Pancreas (tissue), 10 donors: ENCODE data around the gene TPM4. TPM values are rescaled to one million over a fixed set of nuclear protein-coding genes. Genes with fewer than 3 reads are reported as not detected.

Experiments used
- ATAC-seq, 4 donors: fragments of 200-7000 bp; cut with Tn5 transposase; one replicate each; pipeline versions ENCODE4 v1.8.0 to v1.9.1; 2020; ENCODE audit warnings: mild to moderate bottlenecking in 4 of 4, moderate library complexity in 4 of 4
- DNase-seq, 6 donors: peaks; one replicate each; pipeline ENCODE4 v3.0.0-alpha.2; 2020
- FAIRE-seq: peaks from 2 replicates; lab custom pipeline; 2012; peaks lifted over from hg19 to GRCh38; lab: Jason Lieb, UNC
- H3K27ac ChIP-seq, 4 donors: fragments of 200-600 bp; sonication (generic); 1 replicate in 3 of 4; 2 replicates in 1 of 4; pipeline versions ENCODE4 v1.5.0 to v1.8.0; 2020
- H3K27me3 ChIP-seq, 4 donors: fragments of 200-600 bp; one replicate each; pipeline ENCODE4 v1.8.0; 2021
- H3K36me3 ChIP-seq, 3 donors: fragments of 200-600 bp; sonication (generic) in 1 of 3; one replicate each; pipeline versions ENCODE4 v1.5.0 to v1.8.0; 2020 to 2021
- H3K4me1 ChIP-seq, 3 donors: fragments of 200-600 bp; one replicate each; pipeline ENCODE4 v1.8.0; 2021
- H3K4me3 ChIP-seq, 4 donors: fragments of 200-600 bp; sonication (generic) in 2 of 4; one replicate each; pipeline versions ENCODE4 v1.5.0 to v1.8.0; 2020 to 2021
- H3K9me3 ChIP-seq, 4 donors: fragments of 200-600 bp; one replicate each; pipeline ENCODE4 v1.8.0; 2021
- CTCF ChIP-seq, 4 donors: fragments of 200-600 bp; sonication (generic) in 3 of 4; IDR thresholded peaks; one replicate each; pipeline versions ENCODE4 v1.5.0 to v1.8.0; 2021; ENCODE audit warnings: antibody characterized with exemption in 4 of 4
- WGBS, 2 donors: extraction: QIAGEN DNeasy Blood & Tissue Kit; methylation state at CpG; one replicate each; pipeline ENCODE4 v1.1.7; 2013; 5-methylcytosine and 5-hydroxymethylcytosine counted together
- intact Hi-C, 3 donors: fragments of 100-400 bp; cut with DNase I; formaldehyde crosslinking; loops; one replicate each; pipeline versions ENCODE4 v1.11.1 to v1.14.2; 2022
- polyA plus RNA-seq, 2 donors: library from polyadenylated mRNA; stranded (reverse); fragments of 200-250 nt; gene quantifications; one replicate each; pipeline ENCODE4 v1.2.3, GENCODE V29; 2013
- total RNA-seq, 6 donors: library from RNA; stranded (reverse); fragmentation: NEBNext Ultra II Directional in 4 of 6; extraction: Animal tissue kit (Norgen Biotek cat#: 25700) in 4 of 6; gene quantifications; one replicate each; pipeline versions ENCODE4 v1.2.1 to v1.2.4, GENCODE V29; 2021 to 2023
- donor health status: healthy with polysubstance abuse.
- donor health status: DM: no; HTN: no; CAD: no; lungs with moderate emphysema.
- donor health status: DM: no; HTN: no; CAD: no.
- donor health status: control.
- donor health status: control.
- donor health status: Bipolar disorder and iron deficiency.
- donor health status: DM: yes; HTN: yes; CAD: no.
- donor health status: DM: no; HTN: no; CAD: no.
- donor health status: DM: no; HTN: no; CAD: no.
- donor health status: DM: yes; HTN: yes; CAD: no.

TPM4 gene
- total and polyA plus RNA-seq, 8 donors = 36.8 to 161 (median 79.6) TPM

- peaks cover 0 to 8% (median under 1%) of the 10 kb centered on the region in 3 donors for H3K36me3 ChIP-seq
- FAIRE-seq (no peak), DNase-seq (peak in 1 of 6 donors; percentile 4), ATAC-seq (no peak)
- no peak overlapping the region for H3K27ac ChIP-seq
- 88 to 96% methylated on average over 3 of the region's 3 CpGs for WGBS, 2 donors
- H3K4me1 ChIP-seq = peaks cover 9 to 20% (median 11%) of the 10 kb centered on the region in 3 donors
- TF ChIP-seq CTCF (IDR thresholded peaks at IDR 0.05) = no peak
- intact Hi-C loops = no loop called here
- no peaks in the 10 kb centered on the region for H3K27me3 ChIP-seq
- no peak overlapping the region for H3K4me3 ChIP-seq
- no peaks in the 10 kb centered on the region for H3K9me3 ChIP-seq
Measured at GRCh38 chr19:16113727-16114126, 37.4 kb downstream of the TPM4 start.

- Histone ChIP-seq H3K4me1 (peaks cover 9 to 20% (median 11%) of the 10 kb centered on the region in 3 donors), H3K27ac (no peak overlapping the region), H3K36me3 (peaks cover 0 to 22% (median 3%) of the 10 kb centered on the region in 3 donors), H3K9me3 (no peaks in the 10 kb centered on the region), H3K4me3 (no peak overlapping the region), H3K27me3 (no peaks in the 10 kb centered on the region)
- DNase-seq = peak in 1 of 6 donors; percentile 26
- intact Hi-C loops = no loop called here
- TF ChIP-seq CTCF (IDR thresholded peaks at IDR 0.05) = no peak
- ATAC-seq = no peak
- no peak for FAIRE-seq
- 78 to 83% methylated on average over 9 of the region's 9 CpGs for WGBS, 2 donors
Measured at GRCh38 chr19:16115301-16116039, 39.2 kb downstream of the TPM4 start.

- intact Hi-C loops = no loop called here
- no peak overlapping the region for H3K27ac ChIP-seq
- H3K4me1 ChIP-seq = peaks cover 5 to 20% (median 11%) of the 10 kb centered on the region in 3 donors
- FAIRE-seq (no peak), ATAC-seq (no peak), DNase-seq (no peak)
- H3K36me3 ChIP-seq = peaks cover 0 to 26% (median 3%) of the 10 kb centered on the region in 3 donors
- no peaks in the 10 kb centered on the region for H3K27me3 ChIP-seq
- no peak overlapping the region for H3K4me3 ChIP-seq
- no peaks in the 10 kb centered on the region for H3K9me3 ChIP-seq
- TF ChIP-seq CTCF (IDR thresholded peaks at IDR 0.05) = no peak
- 55 to 61% methylated on average over 4 of the region's 4 CpGs for WGBS, 2 donors
Measured at GRCh38 chr19:16116067-16116466, 39.8 kb downstream of the TPM4 start.

GRCh38 chr19:16117594-16118033, 41.3 kb downstream of the TPM4 start:
- intact Hi-C loops = no loop called here
- DNase-seq = no peak
- ATAC-seq = no peak
- no peak overlapping the region for H3K4me3 ChIP-seq
- no peak for FAIRE-seq
- peaks cover under 1 to 15% (median 11%) of the 10 kb centered on the region in 3 donors for H3K4me1 ChIP-seq
- no peaks in the 10 kb centered on the region for H3K9me3 ChIP-seq
- H3K36me3 ChIP-seq = peaks cover 5 to 41% (median 10%) of the 10 kb centered on the region in 3 donors
- no peak for TF ChIP-seq CTCF (IDR thresholded peaks at IDR 0.05)
- 92 to 93% methylated on average over 11 of the region's 11 CpGs for WGBS, 2 donors
- H3K27ac ChIP-seq = no peak overlapping the region
- no peaks in the 10 kb centered on the region for H3K27me3 ChIP-seq
